ENCODE results near the gene TAOK2. TPM values are rescaled to one million over a fixed set of nuclear protein-coding genes. Genes with fewer than 3 reads are reported as not detected.

The TAOK2 gene
- total and polyA plus RNA-seq, 2 of the 13 experiments (the other 11 are each of a cell fraction or from before 2014, with no cell fraction given) = 17.4 to 43.2 TPM

DNA sequence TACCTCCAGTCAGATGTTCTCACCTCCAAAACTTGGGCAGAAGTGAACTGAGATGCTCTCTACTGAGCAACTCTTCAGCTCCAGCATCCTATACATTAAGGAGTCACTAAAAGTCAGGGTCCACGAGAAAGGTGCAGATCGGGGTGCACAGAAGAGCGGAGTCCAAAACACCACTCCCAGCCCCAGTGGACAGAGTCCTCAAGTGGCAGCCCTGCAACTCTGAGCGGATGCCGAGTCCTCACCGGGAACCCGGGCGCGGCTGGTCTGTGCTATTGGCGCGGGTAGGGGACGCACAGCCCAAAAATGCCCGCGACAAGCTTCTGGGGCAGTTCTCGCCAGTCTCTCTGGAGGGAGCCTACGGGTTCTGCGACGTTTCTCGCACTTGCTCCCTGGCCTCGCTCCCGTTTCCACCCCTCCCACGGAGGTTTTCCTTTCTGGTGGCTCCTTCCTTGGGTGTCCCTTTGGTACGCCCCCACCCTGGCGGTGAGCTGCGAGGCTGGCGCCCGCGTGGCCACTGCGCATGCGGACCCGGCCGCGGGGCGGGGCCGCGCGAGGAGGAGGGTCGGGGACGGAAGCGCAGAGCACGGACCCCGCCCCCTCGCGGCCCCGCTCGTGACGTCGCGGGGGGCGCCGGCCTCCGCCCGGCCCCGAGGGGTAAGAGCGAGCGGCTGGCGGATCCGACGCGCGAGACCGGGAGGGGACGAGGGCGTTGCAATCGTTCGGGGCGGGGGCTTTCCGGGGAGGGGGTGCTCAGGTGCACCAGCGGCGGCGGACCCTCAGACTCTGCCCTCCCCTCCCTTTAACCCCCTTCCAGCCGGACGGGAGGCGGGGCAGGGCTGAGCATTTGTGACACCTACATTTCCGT, 12.0 kb upstream of the TAOK2 start, which contains the start of gene TMEM219 (continued):
- TF ChIP-seq ZNF75D (CRISPR knock-in tag; IDR thresholded peaks at IDR 0.05; ENCODE audit: borderline replicate concordance) (no peak), ZNF816 (CRISPR knock-in tag; IDR thresholded peaks at IDR 0.05; ENCODE audit: borderline replicate concordance) (peak; percentile 93; the same call in 1 of the 2 replicates), BRD4 (CRISPR knock-in tag; IDR thresholded peaks at IDR 0.05) (peak; percentile 68; the same call in 1 of the 2 replicates), NPAS2 (CRISPR knock-in tag; IDR thresholded peaks at IDR 0.05; ENCODE audit: borderline replicate concordance) (no peak), ZNF678 (CRISPR knock-in tag; IDR thresholded peaks at IDR 0.05) (no peak), EHMT2 (IDR thresholded peaks at IDR 0.05; ENCODE audit: borderline replicate concordance, low read depth, low read length) (no peak), JDP2 (CRISPR knock-in tag; IDR thresholded peaks at IDR 0.05; ENCODE audit: borderline replicate concordance) (no peak), ZFP36L1 (CRISPR knock-in tag; IDR thresholded peaks at IDR 0.05) (peak; percentile 83), NFE2 (CRISPR knock-in tag; IDR thresholded peaks at IDR 0.05) (no peak), NR3C1 (CRISPR knock-in tag; IDR thresholded peaks at IDR 0.05) (no peak), CHD4 (IDR thresholded peaks at IDR 0.05; ENCODE audit: borderline replicate concordance, low read length) (no peak), ZBTB8A (CRISPR knock-in tag; IDR thresholded peaks at IDR 0.05; ENCODE audit: borderline replicate concordance, low read depth) (no peak; the same call in 1 of the 2 replicates), ZC3H4 (CRISPR knock-in tag; IDR thresholded peaks at IDR 0.05; ENCODE audit: borderline replicate concordance) (no peak), ZNF251 (CRISPR knock-in tag; IDR thresholded peaks at IDR 0.05) (no peak), ZNF850 (CRISPR knock-in tag; conservative IDR thresholded peaks at IDR 0.05) (no peak), ZMYM2 (CRISPR knock-in tag; IDR thresholded peaks at IDR 0.05) (peak; percentile 60; the same call in 1 of the 2 replicates), MYC (CRISPR knock-in tag; IDR thresholded peaks at IDR 0.05; ENCODE audit: borderline replicate concordance) (peak; percentile 61; the same call in 1 of the 2 replicates), GABPA (IDR thresholded peaks at IDR 0.05; ENCODE audit: low read depth, low read length) (peak; percentile 27; the same call in 1 of the 2 replicates), GABPA (CRISPR knock-in tag; IDR thresholded peaks at IDR 0.05; ENCODE audit: low read depth) (peak; percentile 52), MIER3 (CRISPR knock-in tag; IDR thresholded peaks at IDR 0.05; ENCODE audit: borderline replicate concordance) (peak; percentile 72; the same call in 1 of the 2 replicates), SNAPC2 (CRISPR knock-in tag; IDR thresholded peaks at IDR 0.05) (peak; percentile 19; the same call in 1 of the 2 replicates)
- TF ChIP-seq, protein P1, sequence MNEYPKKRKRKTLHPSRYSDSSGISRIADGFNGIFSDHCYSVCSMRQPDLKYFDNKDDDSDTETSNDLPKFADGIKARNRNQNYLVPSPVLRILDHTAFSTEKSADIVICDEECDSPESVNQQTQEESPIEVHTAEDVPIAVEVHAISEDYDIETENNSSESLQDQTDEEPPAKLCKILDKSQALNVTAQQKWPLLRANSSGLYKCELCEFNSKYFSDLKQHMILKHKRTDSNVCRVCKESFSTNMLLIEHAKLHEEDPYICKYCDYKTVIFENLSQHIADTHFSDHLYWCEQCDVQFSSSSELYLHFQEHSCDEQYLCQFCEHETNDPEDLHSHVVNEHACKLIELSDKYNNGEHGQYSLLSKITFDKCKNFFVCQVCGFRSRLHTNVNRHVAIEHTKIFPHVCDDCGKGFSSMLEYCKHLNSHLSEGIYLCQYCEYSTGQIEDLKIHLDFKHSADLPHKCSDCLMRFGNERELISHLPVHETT (CRISPR knock-in tag; conservative IDR thresholded peaks at IDR 0.05) = peak; percentile 75
- TF ChIP-seq, protein P2, sequence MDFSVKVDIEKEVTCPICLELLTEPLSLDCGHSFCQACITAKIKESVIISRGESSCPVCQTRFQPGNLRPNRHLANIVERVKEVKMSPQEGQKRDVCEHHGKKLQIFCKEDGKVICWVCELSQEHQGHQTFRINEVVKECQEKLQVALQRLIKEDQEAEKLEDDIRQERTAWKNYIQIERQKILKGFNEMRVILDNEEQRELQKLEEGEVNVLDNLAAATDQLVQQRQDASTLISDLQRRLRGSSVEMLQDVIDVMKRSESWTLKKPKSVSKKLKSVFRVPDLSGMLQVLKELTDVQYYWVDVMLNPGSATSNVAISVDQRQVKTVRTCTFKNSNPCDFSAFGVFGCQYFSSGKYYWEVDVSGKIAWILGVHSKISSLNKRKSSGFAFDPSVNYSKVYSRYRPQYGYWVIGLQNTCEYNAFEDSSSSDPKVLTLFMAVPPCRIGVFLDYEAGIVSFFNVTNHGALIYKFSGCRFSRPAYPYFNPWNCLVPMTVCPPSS (IDR thresholded peaks at IDR 0.05) = no peak
- TF ChIP-seq, protein P3, sequence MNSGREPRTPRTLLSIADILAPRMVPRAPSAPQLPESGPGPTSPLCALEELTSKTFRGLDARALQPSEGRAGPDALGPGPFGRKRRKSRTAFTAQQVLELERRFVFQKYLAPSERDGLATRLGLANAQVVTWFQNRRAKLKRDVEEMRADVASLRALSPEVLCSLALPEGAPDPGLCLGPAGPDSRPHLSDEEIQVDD (CRISPR knock-in tag; IDR thresholded peaks at IDR 0.05; ENCODE audit: borderline replicate concordance) = peak; percentile 65; the same call in 1 of the 2 replicates
- TF ChIP-seq, protein P4, sequence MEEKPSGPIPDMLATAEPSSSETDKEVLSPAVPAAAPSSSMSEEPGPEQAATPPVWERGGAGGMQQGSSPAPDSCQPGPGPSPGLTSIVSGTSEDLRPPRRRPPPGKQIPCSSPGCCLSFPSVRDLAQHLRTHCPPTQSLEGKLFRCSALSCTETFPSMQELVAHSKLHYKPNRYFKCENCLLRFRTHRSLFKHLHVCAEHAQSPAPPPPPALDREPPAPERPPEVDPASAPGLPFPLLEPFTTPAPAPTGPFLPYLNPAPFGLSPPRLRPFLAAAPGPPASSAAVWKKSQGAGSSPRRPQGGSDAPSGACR (CRISPR knock-in tag; IDR thresholded peaks at IDR 0.05) = no peak

Data from HepG2 (cell line).